KOPT-K1 (cell line): ENCODE results near the gene AS3MT.
"Not testable (repeated sequence)": the region's sequence is repeated elsewhere in the genome, so short reads cannot be mapped to it uniquely, and the experiment has no call there.

Source experiments
- H3K27ac ChIP-seq: fragments of 200-600 bp; sonication (generic); 2 replicates; pipeline ENCODE4 v1.5.1; 2016; ENCODE audit warnings: antibody characterized with exemption, mild to moderate bottlenecking, low read depth, low read length; ENCODE audit not compliant: poor library complexity, severe bottlenecking
- H3K36me3 ChIP-seq: fragments of 200-600 bp; sonication (generic); 2 replicates; pipeline ENCODE4 v1.5.1; 2017; ENCODE audit warnings: antibody characterized with exemption, mild to moderate bottlenecking, low read length, moderate library complexity; ENCODE audit not compliant: insufficient read depth
- H3K9me3 ChIP-seq: fragments of 200-600 bp; sonication (generic); 2 replicates; pipeline ENCODE4 v1.5.1; 2017; ENCODE audit warnings: antibody characterized with exemption, low read length, mild to moderate bottlenecking; ENCODE audit not compliant: insufficient read depth, poor library complexity, severe bottlenecking

Gene AS3MT

DNA sequence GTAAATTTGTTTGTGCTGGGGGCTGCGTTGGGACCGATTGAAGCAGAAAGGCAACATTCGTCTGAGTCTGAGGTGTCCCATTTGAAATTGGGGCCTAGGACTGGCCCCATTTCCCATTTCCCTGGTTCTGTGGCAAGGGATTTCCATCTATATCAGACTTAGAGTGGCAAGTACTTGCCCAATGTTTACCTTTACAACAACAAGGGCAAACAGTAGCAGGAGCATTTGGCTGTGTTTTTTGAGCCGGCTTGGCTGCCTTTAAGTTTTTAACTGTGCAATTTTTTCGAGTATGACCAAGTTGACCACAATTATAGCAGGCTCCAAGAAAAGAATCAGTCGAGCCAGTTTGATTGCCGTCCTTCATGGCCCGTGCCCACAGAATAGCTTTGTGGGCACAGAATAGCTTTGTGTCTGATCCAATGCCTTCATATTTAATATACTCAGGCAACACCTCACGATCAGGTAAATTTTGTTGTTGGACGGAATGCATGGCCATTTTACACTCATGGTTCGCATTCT is 27.4 kb upstream of the AS3MT start:
- Histone ChIP-seq H3K36me3 (no peaks in the 10 kb centered on the region), H3K27ac (no peak overlapping the region), H3K9me3 (peaks cover 8% of the 10 kb centered on the region)

DNA sequence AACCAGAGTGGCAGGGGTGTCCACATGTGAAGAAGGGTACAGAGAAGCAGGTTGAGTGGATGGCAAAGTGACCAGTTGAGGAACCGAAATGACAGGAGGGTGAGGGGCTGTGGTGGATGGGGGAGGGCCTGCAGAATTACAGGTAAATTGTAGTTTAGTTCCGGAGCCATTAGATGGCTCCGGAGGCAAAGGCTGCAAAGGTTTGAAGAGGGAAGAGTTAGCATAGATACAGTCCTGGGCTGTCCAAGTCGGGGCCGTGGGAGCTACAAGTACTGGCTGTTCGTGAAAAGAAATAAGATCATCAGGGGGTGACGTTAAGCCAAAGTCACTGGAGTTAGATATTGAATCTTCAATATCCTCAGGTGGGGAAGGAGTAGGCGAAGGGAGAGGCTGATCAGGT is 26.1 kb upstream of the AS3MT start:
- not testable (repeated sequence) for H3K36me3 ChIP-seq, H3K27ac ChIP-seq, H3K9me3 ChIP-seq

DNA sequence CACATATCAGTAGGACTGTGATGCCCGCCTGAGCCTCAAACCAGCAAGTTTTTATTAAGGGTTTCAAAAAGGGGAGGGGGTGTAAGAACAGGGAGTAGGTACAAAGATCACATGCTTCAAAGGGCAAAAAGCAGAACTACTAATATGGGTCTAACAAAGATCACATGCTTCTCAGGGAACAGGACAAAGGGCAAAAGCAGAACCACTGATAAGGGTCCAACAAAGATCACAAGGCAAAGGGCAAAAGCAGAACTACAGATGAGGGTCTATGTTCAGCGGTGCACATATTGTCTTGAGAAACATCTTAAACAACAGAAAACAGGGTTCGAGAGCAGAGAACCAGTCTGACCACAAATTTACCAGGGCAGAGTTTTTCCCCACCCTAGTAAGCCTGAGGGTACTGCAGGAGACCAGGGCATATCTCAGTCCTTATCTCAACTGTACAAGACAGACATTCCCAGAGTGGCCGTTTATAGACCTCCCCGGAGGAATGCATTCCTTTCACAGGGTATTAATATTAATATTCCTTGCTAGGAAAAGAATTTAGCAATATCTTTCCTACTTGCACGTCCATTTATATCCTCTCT is 25.0 kb upstream of the AS3MT start:
- not testable (repeated sequence) for H3K36me3 ChIP-seq, H3K9me3 ChIP-seq, H3K27ac ChIP-seq

DNA sequence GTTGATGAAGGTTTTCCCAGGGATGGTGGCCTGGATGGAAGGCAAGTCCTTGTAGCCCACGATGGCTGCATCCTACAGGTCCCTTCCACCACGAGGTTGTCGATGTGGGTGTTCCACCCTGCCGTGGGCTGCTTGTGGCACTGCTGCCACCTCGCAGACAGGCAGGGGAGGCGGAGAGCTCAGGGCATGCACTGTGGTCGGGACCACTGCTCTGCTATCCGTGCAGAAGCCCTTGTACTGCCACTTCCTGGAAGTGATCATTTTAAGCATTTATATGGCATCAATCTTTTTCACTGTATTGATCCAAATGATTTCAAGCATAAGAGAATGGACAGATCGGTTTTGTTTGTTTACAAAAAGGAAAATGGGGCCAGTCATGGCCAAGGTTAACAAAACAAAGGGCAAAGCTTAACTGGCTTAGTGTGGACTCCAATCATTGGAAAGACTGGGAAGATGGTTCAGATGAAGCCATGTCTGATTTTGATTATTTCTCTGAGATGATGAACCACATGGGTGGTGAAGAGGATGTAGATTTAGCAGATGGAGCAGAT is 23.8 kb upstream of the AS3MT start:
- H3K27ac ChIP-seq = no peak overlapping the region
- no peaks in the 10 kb centered on the region for H3K9me3 ChIP-seq
- H3K36me3 ChIP-seq = no peaks in the 10 kb centered on the region

DNA sequence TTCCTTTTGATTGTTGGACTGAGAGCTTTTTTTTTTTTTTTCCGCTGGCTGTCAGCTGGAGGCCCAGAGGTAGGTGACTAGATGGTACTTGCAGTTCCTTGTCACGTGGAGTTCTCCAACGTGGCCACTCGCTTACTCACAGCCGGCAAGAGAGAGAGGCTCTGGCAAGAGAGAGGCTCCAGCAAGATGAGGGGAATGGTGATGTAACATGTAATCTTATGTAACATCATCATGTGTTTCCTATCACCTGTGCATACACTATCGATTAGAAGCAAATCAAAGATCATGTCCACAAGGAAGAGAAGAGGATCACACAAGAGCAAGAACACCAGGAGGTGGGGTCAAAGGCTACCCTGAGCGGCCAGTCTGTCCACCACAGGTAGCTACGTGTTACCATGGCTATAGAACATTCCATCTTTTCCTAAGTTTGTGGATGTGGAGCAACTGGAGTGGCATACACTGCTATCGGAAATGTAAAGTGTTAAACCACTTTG is 19.2 kb upstream of the AS3MT start:
- no peaks in the 10 kb centered on the region for H3K9me3 ChIP-seq
- H3K27ac ChIP-seq = no peak overlapping the region
- no peaks in the 10 kb centered on the region for H3K36me3 ChIP-seq

DNA sequence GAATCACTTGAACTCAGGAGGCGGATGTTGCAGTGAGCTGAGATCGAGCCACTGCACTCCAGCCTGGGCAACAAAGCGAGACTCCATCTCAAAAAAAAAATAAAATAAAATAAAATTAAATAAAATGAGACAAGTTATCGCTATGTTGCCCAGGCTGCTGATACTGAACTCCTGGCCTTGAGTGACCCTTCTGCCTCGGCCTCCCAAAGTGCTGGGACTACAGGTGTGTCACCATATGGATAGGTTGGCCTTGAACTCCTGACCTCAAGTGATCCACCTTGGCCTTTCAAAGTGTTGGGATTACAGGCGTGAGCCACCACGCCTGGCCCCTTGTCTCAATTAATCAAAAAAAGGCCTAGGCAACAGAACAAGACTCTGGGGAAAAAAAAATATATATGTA is 16.0 kb upstream of the AS3MT start:
- H3K9me3 ChIP-seq, H3K27ac ChIP-seq, H3K36me3 ChIP-seq: not testable (repeated sequence)

DNA sequence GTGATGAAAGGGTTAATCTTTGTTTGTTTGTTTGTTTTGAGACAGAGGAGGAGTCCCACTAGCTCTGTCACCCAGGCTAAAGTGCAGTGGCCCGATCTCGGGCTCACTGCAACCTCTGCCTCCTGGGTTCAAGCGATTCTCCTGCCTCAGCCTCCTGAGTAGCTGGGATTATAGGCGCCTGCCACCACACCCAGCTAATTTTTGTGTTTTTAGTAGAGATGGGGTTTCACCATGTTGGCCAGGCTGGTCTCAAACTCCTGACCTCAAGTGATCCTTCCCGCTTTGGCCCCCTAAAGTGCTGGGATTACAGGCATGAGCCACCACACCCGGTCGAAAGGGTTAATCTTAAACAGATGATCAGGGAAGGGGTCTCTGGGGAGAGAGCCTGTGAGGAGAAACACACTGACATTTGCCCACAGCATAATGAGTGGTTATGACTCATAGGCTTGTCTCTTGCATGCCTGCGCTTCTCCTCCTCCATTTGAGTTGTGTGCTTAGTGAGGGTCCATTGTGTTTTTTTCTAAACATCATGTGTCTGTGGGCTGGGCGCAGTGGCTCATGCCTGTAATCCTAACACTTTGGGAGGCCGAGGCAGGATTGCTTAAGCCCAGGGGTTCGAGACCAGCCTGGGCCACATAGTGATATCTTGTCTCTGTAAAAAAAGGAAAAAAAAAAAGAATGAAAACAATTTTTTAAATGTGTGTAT is 13.4 kb upstream of the AS3MT start:
- not testable (repeated sequence) for H3K27ac ChIP-seq, H3K9me3 ChIP-seq
- H3K36me3 ChIP-seq = peaks cover 11% of the 10 kb centered on the region; the same call in 1 of the 2 replicates

DNA sequence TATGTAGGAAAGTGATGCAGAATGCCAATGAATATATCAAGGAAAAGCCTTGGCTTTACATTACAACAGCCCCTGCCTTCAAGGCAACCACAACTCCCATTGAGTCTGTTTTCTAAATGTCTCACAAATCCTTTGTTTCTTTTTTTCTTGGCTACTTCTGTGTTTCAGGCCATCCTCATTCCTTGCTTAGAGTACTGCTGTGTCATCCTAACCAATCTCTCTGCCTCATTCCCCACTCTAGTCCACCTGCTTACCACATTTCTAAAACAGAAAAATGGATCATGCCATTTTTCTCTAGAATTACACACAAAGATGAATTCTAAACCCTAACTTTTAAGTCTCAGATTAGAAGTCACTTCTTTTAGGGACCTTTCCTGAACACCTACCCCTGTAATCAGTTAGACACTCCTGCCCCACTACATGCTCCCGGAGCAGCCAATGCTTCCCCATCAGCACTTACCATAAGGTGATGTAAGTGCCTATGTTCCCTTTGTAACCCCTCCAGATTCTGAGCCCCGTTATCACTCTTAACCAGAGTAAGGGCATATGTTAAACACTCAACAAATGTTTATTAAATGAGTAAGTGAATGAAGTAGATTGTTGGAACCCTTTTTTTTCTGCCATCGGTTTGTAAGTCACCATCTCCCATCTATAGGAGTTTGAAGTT is 12.4 kb upstream of the AS3MT start:
- peaks cover 16% of the 10 kb centered on the region; the same call in 1 of the 2 replicates for H3K36me3 ChIP-seq
- no peak overlapping the region for H3K27ac ChIP-seq
- H3K9me3 ChIP-seq = no peaks in the 10 kb centered on the region

DNA sequence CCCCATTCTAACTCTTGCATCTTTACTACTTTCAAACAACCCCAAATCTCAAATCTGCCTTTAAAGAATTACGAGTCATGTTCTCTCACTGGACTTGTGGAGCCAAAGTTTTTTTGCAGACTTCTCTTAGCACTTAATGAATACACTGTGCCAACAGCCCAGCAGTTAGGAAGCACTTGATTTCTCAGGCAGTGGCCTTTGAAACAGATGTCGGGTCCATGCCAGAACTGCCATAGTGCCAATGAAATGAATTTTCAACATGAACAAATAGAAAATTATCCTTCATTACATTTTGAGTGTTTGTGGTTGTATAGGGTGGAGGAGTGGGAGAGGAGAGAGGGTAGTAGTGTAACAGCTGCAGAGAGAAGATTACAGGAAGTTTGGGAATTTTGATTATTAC is 9.4 kb upstream of the AS3MT start:
- peaks cover 32% of the 10 kb centered on the region for H3K36me3 ChIP-seq
- no peaks in the 10 kb centered on the region for H3K9me3 ChIP-seq
- no peak overlapping the region for H3K27ac ChIP-seq

DNA sequence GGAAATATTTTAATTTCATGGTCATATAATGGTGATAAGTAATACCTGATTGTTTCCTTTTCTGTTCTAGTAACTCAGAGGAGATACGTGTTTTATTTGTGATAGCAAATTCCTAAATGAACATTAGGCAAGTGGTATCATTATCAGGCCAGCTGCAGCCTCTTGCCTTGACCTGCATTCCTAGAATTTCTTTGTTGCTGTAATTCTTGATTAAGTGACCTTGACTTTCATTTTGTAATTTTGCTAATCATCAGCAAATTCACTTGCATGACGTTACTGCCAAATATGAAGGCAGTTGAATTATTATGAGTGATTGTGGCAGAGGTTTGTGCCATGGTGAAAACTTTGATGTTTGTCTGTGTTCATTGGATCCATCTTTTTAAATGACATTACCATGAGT is 5.6 kb upstream of the AS3MT start:
- no peaks in the 10 kb centered on the region for H3K9me3 ChIP-seq
- H3K36me3 ChIP-seq = peaks cover 32% of the 10 kb centered on the region
- no peak overlapping the region for H3K27ac ChIP-seq

DNA sequence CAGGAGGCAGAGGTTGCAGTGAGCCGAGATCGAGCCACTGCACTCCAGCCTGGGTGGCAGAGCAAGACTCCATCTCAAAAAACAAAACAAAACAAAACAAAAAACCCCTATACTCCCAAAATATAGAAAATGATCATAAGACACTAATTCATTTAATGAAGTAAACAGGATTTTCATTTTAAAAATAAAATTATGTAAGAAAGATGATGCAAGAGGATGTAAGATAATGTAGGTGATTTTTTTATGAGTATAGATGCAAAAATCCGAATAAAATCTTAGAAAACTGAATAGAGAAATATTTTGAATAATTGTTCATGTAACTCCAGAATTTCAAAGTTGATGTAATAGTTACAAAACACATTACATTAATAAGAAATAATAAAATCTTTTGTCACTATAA is 3.6 kb upstream of the AS3MT start:
- Histone ChIP-seq H3K27ac (no peak overlapping the region), H3K36me3 (peaks cover 24% of the 10 kb centered on the region), H3K9me3 (no peaks in the 10 kb centered on the region)

DNA sequence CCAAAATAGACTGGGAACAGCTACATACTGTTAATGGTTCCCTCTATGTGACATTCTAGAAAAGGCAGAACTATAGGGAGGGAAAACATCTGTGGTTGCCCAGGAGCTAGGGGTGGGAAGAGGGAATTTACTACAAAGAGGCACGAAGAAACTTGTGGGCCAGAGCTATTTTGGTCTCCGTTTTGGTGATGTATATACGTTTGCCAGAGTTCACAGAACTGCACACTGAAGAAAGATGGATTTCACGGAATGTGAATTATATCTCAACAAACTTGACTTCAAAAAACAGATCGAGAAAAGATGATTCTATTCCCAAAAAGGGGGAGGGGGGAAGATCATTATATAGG is 386 bp upstream of the AS3MT start:
- no peaks in the 10 kb centered on the region for H3K9me3 ChIP-seq
- H3K27ac ChIP-seq = peak overlapping the region; percentile 65
- H3K36me3 ChIP-seq = peaks cover under 1% of the 10 kb centered on the region; the same call in 1 of the 2 replicates

DNA sequence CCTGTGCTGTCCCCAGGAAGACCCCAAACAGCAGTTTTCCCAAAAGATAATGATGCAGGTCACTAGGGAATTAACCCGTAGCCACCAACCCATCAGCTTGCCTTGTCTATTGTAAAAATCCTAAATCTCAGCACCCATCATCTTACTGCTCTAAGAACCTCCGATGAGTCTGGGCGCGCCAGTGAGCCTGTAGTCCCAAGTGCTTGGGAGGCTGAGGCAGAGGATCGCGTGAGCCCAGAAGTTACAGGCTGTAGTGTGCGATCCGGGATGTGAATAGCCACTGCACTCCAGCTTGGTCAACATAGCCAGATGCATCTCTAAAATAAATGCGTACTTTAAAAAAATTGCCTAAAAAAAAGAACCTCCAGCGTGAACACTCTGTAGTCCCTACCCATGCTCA is 951 bp downstream of the AS3MT start:
- H3K36me3 ChIP-seq = no peaks in the 10 kb centered on the region
- no peaks in the 10 kb centered on the region for H3K9me3 ChIP-seq
- no peak overlapping the region for H3K27ac ChIP-seq

DNA sequence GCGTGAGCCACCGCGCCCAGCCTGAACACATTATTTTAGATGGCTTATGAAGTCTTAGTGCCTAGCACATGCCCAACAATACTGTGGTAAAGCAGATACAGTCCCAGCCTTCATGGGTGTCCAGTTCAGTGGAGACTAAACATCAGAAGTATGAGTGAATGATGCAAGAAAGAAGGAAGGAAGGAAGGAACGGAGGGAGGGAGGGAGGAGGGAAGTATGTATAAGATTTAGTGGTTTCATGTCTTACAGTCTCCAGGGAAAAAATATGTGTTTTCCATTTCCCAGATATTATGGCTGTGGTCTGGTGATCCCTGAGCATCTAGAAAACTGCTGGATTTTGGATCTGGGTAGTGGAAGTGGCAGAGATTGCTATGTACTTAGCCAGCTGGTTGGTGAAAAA is 2.9 kb downstream of the AS3MT start:
- H3K9me3 ChIP-seq = no peaks in the 10 kb centered on the region
- H3K27ac ChIP-seq = no peak overlapping the region
- peaks cover 5% of the 10 kb centered on the region; the same call in 1 of the 2 replicates for H3K36me3 ChIP-seq

DNA sequence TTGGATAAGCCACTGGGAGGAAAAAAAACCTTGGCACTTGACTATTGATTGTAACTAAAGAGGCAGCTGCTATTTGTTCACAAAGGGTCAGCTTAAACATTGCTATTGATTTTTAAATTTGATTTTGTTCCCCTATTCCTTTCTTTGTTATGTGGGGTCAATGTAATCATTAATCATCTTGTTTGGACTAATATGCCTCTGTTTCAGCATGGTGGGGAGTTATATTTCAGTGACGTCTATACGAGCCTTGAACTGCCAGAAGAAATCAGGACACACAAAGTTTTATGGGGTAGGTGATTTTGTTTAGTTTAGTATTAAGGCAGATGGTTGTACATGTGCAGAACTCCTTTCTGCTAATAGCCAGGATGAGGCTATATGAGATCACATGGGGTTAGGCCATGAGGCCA is 7.5 kb downstream of the AS3MT start:
- peaks cover 26% of the 10 kb centered on the region; the same call in 1 of the 2 replicates for H3K36me3 ChIP-seq
- no peaks in the 10 kb centered on the region for H3K9me3 ChIP-seq
- H3K27ac ChIP-seq = no peak overlapping the region
